Frontal cortex (tissue), 4 donors: ENCODE measurements around the gene TOMM70. TPM values are rescaled to one million over a fixed set of nuclear protein-coding genes. Genes with fewer than 3 reads are reported as not detected.
A peak's percentile ranks its signal among the peaks of the same experiment; 100 is the strongest.
"Not testable (repeated sequence)": the region's sequence is repeated elsewhere in the genome, so short reads cannot be mapped to it uniquely, and the experiment has no call there.

Experiments used
- DNase-seq, 2 donors: peaks; one replicate each; pipeline ENCODE4 v3.0.0; 2012; ENCODE audit warnings: low spot score in 2 of 2
- FAIRE-seq: peaks from 2 replicates; lab custom pipeline; 2012; peaks lifted over from hg19 to GRCh38; lab: Jason Lieb, UNC
- total RNA-seq: library from RNA; depleted of rRNA; stranded (reverse); fragments of >200 nt; gene quantifications from one replicate; pipeline ENCODE4 v1.2.3, GENCODE V29; 2014
- donor health status: control.
- donor health status: control.
- donor health status: control.

Gene TOMM70
- total RNA-seq, result 135 TPM

DNA sequence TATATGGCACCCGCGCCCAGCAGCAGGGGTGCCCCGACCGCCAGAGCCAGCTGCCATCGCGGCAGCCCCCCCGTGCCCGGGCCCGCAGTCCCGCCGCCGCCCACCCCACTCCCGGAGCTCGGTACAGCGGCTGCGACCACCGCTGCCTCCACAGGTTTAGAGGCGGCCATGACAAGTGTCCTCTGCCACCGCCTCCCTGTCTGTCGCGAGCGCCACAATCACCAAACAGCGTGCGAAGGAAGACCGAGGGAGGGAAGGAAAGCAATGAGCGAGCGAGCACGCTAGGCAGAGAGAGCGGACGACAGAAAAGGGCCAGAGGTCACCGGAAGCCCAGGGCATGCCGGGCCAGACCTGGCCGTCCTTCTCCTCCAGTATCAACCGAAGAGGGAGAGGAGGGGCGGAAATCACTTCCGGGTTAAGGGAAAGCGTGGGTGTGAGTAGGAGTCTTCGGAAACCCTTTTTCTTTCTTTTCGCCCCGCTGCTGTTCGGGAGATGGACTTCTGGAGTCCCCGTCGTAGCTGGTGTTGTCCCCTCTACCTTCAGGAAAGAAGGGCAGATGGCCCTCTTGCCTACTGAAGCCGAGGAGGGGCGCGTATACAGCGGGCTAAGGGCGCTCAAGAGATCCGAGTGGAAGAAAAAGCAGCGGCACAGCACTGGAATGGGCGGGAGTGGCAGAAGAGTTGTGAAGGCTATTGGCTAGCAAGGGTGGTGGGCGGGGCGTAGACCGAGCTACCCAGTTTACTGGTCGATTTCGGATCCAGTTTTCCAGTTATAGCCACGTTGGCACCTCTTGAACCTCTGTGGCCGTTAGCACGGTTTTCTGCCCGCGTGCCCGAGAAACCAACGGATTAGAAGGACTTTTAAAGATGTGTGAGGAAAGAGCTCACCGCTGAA, at the start of gene TOMM70, which contains the start of gene LNP1:
TOMM70 (minus strand) TSS at position 310 of the 894 bp plus-strand sequence; CDS start at position 170, 140 bp downstream.
LNP1 (plus strand) TSS at position 760 of the 894 bp plus-strand sequence. CDS start 28,191 bp downstream, outside the sequence.
- DNase-seq (peak; percentile 84 to 88), FAIRE-seq (no peak)

GRCh38 chr3:100449214-100449613, 48.3 kb upstream of the TOMM70 start:
- FAIRE-seq, result no peak

DNA sequence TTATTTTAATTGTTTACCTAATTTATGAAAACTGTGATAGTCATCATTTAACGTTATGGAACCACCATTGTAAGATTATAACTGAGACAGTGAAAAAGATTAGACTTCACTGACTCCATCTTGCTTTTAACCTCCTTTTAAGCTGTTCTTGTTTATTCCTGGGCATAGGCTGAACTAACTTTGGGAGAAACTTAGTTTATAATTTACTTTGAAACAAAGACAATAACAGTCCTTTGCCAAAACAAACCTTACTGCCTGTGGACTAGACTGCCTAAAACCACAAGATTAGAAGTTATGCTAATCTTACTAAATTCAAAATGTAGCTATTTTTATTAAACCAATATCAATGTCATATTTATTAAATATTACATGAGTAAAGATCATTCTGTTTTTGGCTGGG, 47.2 kb upstream of the TOMM70 start:
- FAIRE-seq (no peak), DNase-seq (no peak)

More at GRCh38 chr3:100449214-100449613, 48.3 kb upstream of the TOMM70 start:
- no peak for DNase-seq

- DNase-seq, FAIRE-seq: not testable (repeated sequence)
These were observed 46.2 kb upstream of the TOMM70 start for GRCh38 chr3:100447067-100447466.

DNA sequence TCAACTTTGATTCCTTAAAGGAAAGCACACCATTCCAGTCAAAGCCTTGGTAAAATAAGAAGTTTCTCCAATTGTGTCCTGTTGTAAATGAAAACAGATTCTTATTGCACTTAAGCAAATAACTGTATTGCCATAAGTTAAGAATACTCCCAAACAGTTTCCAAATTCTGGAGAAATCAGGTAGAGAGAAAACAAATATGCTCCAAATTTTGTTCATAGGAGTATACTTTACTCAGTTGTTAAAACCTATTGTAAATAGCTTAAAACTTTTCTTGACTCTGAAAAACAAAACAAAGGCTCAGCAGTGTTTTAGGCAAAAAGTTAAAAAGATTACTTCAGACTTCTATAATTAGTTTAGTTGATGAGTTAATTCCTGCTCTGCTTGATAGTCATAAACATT, 42.8 kb upstream of the TOMM70 start:
- FAIRE-seq (no peak), DNase-seq (no peak)

DNA sequence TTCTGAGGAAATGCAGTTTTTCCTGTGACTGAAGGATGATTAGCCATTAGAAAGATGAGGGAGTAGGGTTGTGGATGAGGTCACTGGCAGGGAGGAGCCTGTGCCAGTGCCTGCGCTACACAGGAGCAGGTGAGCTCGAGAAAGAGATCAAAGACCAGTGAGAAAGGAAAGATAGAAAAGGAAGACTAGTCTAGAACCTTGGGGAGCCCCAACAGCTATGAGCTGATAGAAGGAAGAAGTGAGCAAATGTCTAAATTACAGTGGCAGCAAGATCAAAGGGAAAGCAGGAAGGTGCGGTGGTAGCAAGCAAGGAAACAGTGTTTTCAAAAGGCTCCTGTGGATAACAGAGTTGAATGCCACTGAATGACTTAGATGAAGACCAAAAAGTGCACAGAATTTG, 40.0 kb upstream of the TOMM70 start:
- DNase-seq, result no peak
- FAIRE-seq, result no peak

- FAIRE-seq (no peak), DNase-seq (no peak)
These were observed 37.7 kb upstream of the TOMM70 start for GRCh38 chr3:100438623-100438974.

DNA sequence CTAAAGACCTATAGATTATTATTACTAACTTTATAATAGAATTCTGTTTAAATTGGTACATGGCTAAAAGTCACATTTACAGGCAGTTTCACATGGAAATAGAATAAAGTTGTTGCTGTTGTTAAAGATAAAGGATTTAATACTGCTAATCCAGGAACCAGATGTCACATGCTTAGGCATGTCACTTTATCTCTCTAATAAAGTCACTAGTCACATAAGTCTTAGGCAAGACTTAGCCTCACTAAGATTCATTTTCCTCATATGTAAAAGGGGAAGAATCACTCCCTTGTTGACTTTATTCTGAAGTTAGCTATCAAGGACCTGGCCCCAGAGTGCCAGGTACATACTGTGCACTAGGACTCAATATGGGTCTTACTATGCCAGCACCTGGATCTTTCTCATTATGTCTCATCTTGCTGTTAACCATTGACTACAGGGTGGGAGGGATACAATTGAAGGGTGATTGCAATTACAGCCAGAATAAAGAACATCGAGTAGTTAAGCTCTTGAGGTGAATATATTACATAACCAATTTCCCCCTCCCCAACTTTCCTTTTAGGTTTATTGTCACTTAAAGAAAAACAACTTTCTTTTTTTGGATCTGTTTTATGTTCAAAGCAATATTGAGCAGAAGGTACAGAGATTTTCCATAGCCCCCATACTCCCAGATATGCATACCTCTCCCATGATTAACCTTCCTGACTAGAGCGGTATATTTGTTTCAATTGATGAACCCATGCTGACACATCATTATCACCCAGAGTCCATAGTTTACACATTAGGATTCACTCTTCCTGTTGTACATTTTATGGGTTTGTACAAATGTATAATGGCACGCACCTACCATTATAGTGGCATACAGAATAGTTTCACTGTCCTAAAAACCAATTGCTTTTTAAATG, 37.1 kb upstream of the TOMM70 start:
- FAIRE-seq, result no peak
- no peak for DNase-seq

GRCh38 chr3:100436951-100437350, 36.1 kb upstream of the TOMM70 start:
- no peak for FAIRE-seq

GRCh38 chr3:100429187-100429716, 28.4 kb upstream of the TOMM70 start:
- no peak for FAIRE-seq
- DNase-seq, result no peak

More at GRCh38 chr3:100436951-100437350, 36.1 kb upstream of the TOMM70 start:
- no peak for DNase-seq

GRCh38 chr3:100427699-100428098, 26.8 kb upstream of the TOMM70 start:
- no peak for FAIRE-seq
- DNase-seq, result no peak

DNA sequence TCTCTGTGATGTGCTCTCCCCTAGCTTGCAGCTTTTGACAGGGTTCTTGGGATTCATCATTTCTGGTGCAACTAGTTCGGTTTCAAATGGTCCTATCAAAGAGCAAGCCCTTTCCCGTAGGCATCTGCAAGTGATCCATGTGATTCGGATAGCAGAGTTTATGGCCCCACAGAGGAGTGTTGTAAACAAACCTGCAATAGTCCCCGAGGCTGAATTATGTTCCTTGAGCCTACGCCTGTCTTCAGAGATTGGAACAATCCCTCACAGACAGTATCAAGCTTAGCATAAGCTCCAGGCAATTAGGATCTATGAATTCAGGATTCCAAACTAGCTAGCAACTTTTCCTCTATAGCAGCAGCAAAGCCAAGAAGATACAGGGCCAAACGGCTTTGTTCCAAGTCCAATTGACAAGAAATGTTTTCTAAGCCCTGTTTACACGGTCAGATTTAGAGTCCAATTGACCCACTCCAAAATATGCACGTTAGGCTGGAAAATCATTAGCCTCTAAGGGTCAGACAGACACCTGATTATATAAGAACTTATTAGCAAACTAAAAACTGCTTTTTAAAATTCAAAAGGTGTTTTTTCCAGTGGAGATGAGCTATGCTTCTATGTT, 25.3 kb upstream of the TOMM70 start:
- FAIRE-seq, result no peak
- DNase-seq, result no peak

DNA sequence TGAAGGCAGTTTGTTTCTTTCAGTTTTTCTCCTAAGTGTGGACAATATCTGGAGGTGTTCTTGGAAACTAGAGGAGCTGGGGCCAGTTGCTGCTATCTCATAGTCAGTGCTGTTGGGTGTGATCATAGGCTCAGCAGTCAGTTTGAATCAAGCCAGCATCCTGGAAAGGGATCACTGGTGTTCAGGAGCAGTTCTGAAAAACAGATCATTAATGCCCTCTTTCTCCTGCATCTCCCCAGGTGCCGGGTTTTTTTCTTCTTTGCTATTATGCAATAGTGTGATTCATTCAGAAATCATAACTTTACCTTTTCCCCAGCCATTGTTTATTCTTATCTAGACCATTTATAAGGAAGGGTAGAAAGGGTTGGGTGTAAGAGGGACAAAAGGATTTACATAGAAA, 24.4 kb upstream of the TOMM70 start:
- FAIRE-seq (no peak), DNase-seq (no peak)

- DNase-seq (no peak), FAIRE-seq (no peak)
These were observed 23.4 kb upstream of the TOMM70 start for GRCh38 chr3:100424261-100424660.

DNA sequence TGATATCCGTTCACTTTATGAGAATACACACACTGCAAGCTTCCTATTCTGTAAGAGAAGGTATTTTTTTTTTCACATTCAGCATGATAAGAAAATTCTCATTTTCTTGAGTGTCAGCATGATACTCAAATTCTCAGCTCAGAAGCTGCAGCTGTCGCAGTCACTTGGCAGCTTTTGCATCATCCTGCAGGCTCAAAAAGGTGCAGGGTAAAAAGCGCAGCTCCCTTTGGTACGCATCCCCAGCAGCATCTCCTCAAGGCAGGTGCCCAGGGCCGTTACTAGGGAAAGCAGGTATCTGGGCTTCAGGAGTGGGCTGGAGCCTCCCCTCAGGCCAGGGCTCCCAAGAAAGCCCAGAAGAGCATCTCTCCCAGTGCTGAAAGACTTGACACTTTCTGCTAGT, 22.7 kb upstream of the TOMM70 start:
- no peak for DNase-seq
- no peak for FAIRE-seq

DNA sequence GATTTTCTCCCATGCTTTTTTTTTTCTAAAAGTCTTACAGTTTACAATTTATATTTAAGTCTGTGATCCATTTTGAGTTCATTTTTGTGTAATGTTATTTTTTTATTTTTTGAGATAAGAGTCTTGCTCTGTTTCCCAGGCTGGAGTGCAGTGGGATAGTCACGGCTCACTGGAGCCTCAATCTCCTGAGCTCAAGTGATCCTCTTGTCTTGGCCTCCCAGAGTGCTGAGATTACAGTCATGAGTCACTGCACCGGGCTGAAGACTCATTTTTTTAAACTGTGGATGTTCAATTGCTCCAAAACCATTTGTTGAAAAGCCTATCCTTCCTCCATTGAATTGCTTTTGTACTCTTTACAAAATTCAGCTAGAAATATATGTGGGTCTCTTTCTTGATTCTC, 20.0 kb upstream of the TOMM70 start:
- FAIRE-seq (no peak), DNase-seq (no peak)

- no peak for DNase-seq
- peak; percentile 65 for FAIRE-seq
These were observed 18.5 kb upstream of the TOMM70 start for GRCh38 chr3:100419406-100419805.

DNA sequence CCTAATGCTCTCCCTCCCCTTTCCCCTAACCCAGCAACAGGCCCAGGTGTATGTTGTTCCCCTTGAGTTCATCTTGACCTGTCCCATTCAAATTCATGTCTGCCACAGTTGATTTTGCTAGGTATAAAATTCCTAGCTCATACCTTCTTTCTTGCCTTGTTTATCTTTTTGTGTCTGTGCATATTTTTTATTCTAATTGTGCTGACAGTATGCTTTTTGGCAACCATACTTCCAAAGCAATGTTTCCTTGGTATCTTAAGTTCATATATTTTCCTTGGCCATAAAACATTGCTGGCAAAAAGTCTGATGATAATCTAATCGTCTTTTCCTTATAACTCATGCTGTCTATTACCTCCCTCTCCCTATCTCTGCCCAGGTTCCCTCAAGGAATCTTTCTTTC, 16.0 kb upstream of the TOMM70 start:
- DNase-seq, result no peak
- no peak for FAIRE-seq

DNA sequence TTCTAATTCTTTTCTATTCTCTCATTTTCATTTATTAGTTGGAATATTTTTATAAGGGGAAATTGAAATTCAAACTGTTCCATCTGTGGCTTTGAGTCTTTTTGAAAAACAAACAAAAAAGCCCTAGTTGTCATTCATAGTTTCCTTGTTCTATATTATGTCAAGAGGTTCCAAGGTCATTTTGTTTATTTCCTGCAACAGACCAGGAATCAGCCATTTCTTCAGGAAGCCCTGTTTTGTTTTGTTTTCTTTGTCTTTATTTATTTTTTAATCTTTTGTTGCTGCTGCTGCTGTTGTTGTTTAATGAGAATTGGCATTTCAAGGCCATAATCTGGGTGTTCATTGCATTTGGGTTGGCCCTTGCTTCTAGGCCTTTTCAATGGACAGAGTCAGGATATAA, 15.3 kb upstream of the TOMM70 start:
- no peak for FAIRE-seq
- DNase-seq, result no peak

- DNase-seq, result no peak
- no peak for FAIRE-seq
These were observed 12.7 kb upstream of the TOMM70 start for GRCh38 chr3:100413613-100414012.
